Measurements from ENCODE around the gene NR3C1.

Gene NR3C1

GRCh38 chr5:143234162-143234842, 169.2 kb downstream of the NR3C1 start:
- FAIRE-seq = no peak
- DNase-seq (ENCODE audit: insufficient read length, low spot score) = no peak

DNA sequence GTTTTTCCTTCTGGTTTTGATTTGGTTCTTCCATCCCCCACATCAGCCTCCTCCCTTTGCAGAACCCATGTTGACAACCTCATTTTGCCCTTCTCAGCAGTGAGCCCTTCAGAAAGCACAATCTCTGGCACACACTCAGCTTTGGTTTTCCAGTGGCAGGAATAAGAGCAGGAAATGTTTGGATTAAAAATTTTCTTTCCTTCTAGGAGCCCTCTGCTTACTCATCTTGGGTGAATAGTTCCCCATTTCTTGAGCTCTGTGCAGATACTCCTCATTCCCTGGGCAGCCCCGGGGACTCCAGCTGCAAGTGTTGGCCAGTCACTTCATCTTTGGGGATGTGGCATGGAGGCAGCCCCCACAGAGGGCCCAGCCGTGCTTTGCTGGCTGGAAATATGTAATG, 170.5 kb downstream of the NR3C1 start:
- TF ChIP-seq, protein P1, sequence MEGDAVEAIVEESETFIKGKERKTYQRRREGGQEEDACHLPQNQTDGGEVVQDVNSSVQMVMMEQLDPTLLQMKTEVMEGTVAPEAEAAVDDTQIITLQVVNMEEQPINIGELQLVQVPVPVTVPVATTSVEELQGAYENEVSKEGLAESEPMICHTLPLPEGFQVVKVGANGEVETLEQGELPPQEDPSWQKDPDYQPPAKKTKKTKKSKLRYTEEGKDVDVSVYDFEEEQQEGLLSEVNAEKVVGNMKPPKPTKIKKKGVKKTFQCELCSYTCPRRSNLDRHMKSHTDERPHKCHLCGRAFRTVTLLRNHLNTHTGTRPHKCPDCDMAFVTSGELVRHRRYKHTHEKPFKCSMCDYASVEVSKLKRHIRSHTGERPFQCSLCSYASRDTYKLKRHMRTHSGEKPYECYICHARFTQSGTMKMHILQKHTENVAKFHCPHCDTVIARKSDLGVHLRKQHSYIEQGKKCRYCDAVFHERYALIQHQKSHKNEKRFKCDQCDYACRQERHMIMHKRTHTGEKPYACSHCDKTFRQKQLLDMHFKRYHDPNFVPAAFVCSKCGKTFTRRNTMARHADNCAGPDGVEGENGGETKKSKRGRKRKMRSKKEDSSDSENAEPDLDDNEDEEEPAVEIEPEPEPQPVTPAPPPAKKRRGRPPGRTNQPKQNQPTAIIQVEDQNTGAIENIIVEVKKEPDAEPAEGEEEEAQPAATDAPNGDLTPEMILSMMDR (IDR thresholded peaks at IDR 0.05; ENCODE audit: insufficient read depth, missing control alignments) = no peak
- FAIRE-seq (no peak), DNase-seq (ENCODE audit: insufficient read length, low spot score) (no peak)

More at GRCh38 chr5:143234162-143234842, 169.2 kb downstream of the NR3C1 start:
- TF ChIP-seq, protein P1 (IDR thresholded peaks at IDR 0.05; ENCODE audit: insufficient read depth, missing control alignments) = no peak

DNA sequence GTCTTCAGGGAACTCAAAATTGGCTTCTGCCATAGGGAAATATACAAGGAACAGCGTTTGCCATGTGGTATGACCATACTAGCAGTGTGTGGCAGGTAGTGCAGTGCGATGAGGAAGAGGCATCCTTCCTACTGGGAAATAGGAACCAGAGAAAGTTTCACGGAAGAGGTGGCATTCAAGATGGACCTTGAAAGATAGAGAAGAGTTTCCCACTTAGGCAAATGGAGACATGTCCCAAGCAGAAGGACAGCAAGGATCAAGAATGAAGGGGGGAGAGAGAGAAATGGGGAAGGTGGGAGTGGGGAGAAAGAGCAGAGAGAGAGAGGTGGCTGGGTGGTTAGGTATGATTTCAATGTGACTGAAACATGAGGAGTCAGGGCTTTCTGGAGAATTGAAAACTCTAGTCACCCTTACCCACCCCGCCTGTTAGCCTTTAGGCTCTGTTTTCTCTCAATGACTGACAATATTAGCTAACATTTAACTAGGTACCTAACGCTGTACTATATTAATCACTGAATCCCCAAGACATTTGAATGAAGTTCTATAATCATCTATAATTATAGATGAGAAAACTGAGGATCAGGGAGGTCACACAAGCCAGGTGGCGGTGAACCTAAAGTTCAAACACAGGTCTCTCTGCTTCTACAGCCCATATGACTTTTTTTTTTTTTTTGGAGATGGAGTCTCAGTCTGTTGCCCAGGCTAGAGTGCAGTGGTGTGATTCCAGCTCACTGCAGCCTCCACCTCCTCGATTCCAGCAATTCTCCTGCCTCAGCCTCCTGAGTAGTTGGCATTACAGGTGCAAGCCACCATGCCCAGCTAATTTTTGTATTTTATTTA, 171.3 kb downstream of the NR3C1 start:
- FAIRE-seq (no peak), DNase-seq (ENCODE audit: insufficient read length, low spot score) (no peak)
- TF ChIP-seq, protein P1 (IDR thresholded peaks at IDR 0.05; ENCODE audit: insufficient read depth, missing control alignments) = no peak

DNA sequence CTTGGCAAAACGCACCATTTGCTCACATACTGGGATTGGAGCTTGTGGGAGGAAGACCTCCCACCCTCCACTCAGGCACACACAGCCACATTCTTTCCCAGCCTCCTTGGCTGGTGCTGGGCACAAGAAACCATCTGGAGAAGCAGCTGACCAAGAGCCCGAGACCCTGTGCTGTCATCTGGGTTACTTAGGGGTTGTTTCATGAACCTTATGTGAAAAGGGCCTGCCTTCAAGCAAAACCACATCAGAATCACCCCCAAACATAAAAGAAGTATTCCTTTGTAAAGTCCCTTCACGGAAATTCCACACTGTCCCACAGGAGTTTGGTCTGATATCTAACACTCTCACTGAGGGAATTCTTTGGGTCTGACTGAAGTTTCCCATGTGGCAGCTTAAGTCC, 172.1 kb downstream of the NR3C1 start:
- DNase-seq (ENCODE audit: insufficient read length, low spot score) (no peak), FAIRE-seq (no peak)

GRCh38 chr5:143230676-143230996, 172.8 kb downstream of the NR3C1 start:
- FAIRE-seq (no peak), DNase-seq (ENCODE audit: insufficient read length, low spot score) (no peak)
- TF ChIP-seq, protein P1 (IDR thresholded peaks at IDR 0.05; ENCODE audit: insufficient read depth, missing control alignments) = no peak

More for the DNA sequence above, 172.1 kb downstream of the NR3C1 start:
- TF ChIP-seq, protein P1 (IDR thresholded peaks at IDR 0.05; ENCODE audit: insufficient read depth, missing control alignments) = no peak

DNA sequence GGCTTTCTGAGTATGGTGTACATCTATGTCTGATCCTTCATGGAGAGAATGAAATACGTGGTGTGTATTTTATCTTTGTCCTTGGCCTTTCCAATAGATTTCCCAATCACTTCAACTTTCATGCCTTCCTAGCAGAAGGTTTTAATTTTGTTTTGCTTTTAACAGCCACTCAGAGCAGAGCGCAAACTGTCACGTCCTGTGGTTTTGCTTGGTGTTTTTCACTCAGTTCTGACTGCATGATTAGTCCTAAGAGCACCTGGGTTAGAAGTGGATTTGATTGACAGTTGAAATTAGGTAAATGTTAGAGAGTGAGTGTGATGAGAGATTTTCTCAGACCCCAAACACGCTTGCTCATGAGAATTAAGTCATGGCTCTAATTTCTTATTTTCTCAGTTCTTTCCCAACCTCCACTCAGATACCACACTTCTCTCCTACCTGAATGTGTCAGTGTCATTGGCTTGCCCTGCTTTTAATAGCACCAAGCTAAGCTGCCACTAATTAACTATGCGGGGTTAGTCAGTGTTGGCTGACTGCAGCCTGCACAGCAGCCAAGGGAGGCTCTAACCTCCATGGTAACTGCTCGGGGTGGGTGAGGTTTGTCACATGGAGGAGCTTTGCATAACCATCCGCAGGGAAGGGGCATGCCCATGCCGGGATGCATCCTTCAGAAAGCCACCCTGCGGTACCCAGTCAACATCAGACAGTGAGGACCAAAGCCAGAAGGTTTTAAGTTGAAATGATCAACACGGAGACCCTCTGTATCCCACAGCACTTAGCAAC, 173.4 kb downstream of the NR3C1 start:
- DNase-seq (ENCODE audit: insufficient read length, low spot score) (no peak), FAIRE-seq (no peak)
- TF ChIP-seq, protein P1 (IDR thresholded peaks at IDR 0.05; ENCODE audit: insufficient read depth, missing control alignments) = no peak

Measured in D721Med (cell line).